LNCAP (cell line): ENCODE results near the gene SBF1.

Experiments
- TF ChIP-seq, protein P1 (sequence below): fragments of 450-650 bp; IDR thresholded peaks from 2 replicates; pipeline ENCODE4 v1.5.1; 2017; ENCODE audit warnings: mild to moderate bottlenecking

The SBF1 gene

DNA sequence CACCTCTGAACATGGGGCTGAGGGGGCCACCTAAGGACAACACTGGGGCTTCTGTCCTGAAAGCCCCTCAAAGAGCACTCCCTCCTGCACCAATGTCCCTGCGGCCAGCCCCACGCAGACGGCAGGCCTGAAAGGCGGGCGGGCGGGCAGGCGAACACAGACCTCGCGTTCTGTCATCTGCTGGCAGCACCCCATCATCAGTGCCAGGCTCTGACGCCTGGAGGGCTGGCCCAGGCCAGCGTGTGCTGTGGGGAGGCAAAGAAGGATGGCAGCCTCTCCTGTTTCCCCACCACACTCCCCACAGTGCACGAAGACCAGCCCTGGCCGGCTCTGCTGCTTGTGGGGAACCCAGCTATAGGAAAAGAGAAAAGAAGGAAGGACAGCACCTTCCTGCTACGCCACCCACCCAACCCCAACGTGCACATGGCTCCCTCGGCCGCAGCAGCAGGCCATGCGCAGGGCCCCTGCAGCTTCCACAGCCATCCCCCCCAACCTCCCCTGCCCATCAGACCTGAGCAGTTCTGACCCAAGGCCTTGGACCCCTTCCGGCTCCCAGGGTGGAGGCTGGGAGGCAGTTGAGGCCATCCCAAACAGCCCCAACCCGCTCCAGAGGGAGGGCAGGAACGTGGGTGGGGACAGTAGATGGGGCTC, 3.5 kb downstream of the SBF1 start:
- TF ChIP-seq, protein P1, sequence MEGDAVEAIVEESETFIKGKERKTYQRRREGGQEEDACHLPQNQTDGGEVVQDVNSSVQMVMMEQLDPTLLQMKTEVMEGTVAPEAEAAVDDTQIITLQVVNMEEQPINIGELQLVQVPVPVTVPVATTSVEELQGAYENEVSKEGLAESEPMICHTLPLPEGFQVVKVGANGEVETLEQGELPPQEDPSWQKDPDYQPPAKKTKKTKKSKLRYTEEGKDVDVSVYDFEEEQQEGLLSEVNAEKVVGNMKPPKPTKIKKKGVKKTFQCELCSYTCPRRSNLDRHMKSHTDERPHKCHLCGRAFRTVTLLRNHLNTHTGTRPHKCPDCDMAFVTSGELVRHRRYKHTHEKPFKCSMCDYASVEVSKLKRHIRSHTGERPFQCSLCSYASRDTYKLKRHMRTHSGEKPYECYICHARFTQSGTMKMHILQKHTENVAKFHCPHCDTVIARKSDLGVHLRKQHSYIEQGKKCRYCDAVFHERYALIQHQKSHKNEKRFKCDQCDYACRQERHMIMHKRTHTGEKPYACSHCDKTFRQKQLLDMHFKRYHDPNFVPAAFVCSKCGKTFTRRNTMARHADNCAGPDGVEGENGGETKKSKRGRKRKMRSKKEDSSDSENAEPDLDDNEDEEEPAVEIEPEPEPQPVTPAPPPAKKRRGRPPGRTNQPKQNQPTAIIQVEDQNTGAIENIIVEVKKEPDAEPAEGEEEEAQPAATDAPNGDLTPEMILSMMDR: no peak

DNA sequence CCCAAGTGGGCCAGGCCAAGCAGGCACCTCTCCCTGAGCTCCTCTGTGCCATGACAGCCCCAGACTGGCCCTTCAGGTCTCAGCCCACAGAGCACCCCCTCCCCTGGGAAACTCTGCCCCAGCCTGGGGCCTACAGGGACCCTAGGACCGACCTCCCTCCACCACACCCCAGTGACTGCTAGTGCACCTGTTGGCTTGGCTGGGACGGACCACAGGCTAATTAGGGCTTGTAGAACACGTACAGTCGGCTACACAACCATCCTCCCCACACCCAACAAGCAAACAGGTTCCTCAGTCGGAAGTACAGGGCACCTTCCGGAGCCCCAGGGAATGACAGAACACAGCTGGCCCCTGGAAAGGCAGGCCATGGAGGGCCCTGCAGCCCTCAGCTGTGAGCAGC, 4.3 kb downstream of the SBF1 start:
- TF ChIP-seq, protein P1: no peak

- TF ChIP-seq, protein P1: no peak
Measured at GRCh38 chr22:50469377-50470305, 5.2 kb downstream of the SBF1 start.

DNA sequence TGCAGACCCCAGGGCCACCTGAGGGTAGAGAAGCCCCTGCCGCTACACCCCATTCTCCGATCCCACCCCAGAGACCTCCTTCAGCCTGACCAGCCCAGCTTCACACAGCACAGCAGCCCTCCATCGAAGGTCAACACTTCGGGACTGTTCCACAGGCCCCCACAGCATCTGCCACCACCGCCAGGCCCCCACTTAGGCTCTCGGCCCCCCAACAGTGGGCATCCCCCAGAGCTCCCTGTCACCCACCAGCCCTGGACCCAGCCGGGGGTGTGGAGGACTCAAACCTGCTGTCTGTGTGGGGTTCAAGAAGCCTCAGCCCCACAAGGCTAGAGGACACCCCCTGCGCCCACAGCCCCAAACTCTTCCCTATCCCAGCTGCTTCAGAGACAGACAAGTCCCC, 6.2 kb downstream of the SBF1 start:
- TF ChIP-seq, protein P1: no peak

- TF ChIP-seq, protein P1: no peak
Measured at GRCh38 chr22:50467773-50468440, 6.9 kb downstream of the SBF1 start.

GRCh38 chr22:50467341-50467740, 7.5 kb downstream of the SBF1 start:
- TF ChIP-seq, protein P1: no peak

GRCh38 chr22:50465066-50465930, 9.5 kb downstream of the SBF1 start:
- TF ChIP-seq, protein P1: no peak
